CD1c-positive myeloid dendritic cell (primary cell): ENCODE data around the gene TREH.
A peak's percentile ranks its signal among the peaks of the same experiment; 100 is the strongest.

ENCODE experiments used
- DNase-seq: peaks from one replicate; pipeline ENCODE4 v3.0.0-alpha.2; 2016; ENCODE audit errors: extremely low spot score

The TREH gene

DNA sequence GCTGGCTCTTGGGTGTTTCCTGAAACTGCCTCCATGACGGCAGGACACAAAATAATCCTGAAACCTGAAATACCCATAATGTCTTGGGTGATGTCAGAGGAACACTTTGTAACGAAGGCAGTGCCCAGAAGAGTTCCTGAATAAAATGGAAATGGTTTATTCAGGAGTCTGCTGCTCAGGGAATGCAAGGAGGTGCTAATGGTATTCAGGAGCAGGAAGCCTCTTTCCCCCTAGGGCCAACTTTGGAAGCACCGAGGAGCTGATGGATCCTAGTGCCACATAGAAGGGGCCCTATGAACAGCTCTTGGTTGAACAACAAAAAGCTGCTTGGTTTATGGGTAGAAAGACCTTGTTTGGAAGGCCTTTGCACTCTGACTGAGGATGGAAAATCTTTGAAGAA is 15.5 kb downstream of the TREH start:
- DNase-seq = no peak

DNA sequence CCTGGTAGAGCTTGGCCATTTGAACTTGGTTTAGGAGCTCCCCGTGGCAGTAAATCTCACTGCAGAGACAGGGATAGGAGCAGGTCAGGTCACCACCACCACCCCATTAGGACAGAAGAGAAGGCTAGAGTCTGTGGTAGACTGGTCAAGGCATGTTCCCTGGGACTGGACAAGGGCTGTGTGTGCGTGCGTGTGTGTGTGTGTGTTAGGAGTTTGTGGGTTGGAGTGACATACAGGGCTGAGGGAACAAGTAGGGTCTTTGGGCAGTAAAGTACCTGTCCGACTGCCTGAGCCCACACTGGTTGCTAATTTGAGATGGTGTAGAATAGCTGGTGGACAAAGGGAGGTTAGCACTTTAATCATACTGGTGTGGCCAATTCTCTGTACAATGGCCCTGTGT is 16.1 kb downstream of the TREH start:
- no peak for DNase-seq

DNA sequence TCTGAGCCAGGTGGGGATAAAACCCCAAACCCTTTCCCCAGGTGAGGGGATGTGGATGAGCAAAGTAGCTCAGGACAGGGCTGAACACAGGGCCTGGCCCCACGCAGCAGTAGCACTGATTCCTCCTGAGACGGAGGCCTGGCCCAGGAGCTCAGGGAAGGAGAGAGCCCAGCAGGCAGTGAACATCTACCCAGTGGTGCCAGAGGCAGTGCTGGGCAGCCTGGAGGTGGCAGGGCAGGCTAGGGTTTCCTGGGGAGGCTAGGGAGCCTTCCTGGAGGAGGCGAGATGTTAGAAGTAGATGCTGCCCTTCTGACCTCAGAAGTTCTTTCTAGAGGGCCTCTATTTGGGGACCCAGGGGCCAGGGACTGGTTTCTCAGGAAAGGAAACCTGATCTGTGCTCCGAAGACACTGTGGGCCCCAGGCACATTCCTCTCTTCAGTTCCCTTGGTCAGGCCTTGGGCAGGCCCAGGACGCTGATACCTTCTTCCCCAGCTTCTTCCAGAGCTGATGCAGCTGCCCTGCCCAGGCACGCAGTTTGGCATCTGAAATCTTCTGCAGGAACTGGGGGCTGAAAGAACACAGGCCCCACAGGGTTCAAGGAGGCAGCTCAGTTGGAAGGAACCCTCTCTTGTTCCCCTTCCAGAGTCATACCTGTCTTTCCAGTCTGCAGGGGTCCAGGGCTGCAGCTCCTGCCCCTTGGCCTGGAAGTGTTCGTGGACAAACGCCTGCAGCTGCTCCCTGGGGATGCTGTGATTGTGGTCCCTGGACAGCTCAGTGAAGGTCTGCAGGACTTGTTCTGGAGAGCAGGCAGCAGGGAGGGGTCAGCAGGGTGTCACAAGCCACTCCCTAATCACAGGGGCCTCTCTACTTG is 16.8 kb downstream of the TREH start:
- no peak for DNase-seq

DNA sequence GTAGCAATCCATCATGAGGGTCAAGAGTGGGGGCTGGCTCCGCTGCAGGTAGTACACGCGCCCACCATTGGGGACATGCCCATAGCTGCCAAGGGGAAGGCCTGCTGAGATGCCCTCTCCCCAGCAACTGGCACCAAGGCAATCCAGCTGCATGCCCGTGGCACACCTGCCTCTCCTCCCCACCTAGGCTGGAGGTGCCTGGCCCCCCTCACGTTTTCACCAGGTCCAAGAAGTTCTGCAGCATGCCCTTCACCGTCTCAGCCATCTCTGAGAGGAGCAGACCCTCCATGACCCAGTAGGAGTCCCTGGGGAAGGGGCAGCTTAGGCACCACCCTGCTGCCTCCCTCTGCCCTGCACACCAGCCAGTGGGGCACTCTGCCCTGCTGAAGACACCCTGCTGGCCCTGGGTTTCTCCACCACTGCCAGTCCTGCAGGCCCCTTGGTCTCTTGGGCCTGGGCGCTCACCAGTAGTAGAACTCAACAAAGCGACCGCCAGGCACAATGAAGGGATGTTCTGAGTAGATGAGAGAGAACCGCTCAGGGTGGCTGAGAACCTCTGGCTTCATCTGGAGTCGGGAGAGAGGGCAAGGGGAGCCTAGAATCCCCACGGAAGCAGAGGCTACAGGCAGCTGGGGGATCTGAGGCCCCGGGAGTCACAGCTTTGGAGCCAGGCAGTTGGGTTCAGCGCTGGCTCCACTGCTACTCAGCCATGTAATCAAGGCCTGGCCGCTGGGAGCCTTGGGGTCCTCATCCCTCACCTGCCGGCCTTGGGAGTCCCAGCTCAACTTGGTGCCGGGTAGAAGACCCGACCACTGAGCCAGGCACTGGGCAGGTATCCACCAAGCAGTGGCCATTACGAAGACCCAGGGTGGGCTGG is 17.8 kb downstream of the TREH start:
- no peak for DNase-seq

DNA sequence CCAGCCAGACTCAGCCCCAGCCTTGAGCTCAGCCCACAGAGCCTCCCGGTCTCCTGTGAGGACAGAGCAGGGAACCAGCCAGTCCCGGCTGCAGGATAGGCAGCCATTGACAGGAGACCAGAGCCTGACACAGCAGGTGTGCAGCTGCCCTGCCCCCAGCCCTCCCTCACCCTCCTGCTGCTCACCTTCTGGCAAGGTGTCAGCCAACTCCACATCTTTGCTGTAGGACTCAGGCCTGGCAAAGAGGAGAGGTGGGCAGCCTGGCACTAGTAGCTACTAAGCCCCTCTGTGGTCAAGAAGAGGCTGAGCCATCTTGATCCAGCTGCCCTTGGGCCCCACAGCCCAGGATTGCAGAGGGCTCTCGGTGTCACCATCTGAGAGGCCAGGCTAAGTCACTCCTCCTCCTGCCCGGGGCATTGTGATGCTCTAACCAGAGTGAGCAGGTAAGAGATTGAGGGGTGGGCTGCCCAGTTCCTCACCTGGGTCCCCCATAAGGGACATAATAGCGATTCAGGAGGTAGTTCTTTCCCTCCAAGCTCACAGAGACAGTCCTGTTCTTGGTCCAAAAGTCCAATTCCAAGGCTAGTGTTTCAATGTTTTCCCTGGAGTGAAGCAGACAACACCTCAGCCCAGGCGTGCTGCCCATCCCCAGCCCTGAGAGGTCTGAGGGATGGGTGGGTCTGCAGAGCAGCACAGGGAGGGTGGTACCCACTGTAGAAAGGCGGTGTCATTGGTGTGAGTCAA is 18.6 kb downstream of the TREH start:
- DNase-seq = no peak

DNA sequence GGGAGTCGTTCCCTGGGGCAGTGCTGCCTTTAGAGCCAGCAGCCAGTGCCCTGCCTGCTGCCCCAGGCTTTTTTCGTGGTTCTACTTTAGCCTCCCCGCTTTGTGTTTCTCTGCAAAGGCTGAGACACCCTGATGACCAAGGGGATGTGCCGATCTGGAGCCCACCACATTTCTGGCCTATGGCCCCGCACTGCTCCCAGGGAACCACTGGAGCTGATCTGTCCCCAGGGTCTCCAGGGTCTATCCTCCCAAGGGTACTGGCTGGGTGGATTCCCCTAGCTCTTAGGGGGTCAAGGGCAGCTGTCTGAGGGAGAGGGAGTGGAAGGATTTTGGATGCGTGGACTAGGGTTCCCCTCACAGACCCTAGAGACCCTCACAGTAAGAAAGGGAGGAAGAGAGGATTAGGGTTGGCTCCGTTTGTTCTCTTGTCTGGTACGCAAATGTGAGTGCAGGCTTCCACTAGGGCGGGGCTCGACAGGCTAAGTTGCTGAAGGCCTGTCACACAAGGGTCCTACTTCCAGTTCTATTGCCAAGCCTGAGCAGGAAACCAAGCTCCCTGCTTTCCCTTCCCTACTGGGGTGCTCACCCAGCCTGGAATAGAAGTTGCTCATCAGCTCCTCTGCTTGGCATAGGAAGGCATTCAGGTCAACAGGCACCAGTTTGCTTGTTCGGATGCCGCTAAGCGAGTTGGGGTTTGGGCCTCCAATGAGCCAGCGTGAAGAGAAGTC is 19.3 kb downstream of the TREH start:
- DNase-seq = no peak

DNA sequence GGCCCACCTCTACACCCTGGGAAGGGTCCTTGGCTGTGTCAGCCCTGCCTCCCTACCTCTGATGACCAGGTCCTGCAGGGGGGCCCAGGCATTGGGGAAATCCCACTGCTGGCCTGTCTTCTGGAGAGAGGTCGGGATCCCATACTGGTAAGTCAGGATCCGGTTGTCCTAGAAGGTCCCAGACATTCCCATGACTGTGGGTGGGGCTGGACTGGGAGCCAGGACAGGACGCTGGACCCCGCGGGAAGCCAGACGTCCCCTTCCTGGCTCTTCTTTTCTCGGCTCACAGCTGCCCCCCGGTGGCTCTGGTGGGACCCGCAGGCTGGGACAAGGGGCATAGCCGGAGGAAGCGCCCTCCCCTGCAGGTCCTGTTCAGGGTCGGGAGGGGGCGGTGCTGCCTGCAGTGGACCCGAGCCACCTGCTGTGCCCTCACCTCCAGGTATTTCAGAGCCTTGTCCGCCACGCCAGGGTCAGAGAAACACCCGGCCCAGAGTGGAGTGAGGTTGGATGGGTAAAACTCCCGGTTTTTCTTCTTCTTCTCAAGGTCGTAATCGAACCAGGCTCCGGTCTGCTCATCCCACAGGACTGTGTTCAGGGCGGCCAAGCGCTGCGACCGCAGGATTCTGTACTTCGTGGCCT is 20.0 kb downstream of the TREH start:
- peak; percentile 83 for DNase-seq

DNA sequence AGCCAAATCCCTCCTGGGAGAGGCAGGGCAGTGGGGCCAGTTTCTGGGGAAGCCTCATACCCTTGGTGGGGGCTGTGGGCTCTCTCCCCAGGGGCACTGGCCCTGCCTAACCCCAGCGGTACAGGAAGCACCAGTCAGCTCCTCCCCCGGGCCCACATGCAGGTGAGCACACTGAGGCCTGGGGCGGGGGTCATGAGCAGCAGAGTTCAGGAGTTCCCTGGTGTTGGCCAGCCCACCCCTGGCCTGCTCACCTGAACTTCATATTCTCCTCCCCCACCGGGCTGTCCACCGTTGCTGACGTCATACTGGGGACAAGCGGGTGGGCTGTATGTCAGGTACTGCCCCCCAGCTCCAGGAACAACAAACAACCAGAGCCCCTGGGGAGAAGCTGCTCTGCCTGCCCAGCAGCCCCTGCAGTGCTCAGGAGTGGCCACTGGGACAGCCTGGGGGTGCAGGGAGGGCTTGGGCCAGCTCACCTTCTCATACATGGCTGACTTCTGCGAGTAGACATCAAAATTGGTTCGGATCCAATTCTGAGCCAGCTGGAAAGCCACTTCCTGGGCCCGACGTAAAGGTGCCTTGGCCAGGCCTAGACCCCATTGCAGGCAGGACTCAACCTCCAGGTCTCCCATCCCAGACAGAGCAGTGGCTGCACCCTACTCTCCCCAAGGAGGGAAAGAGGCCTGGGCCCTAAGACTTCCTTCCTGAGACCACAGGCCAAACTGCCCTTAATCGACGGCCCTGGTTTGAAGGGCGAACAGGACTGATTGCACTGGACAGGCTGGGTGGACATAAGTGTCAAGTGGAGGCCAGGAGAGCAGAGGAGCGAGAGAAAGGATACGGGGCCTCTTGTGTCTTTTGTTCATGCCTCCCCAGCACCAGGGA is 20.8 kb downstream of the TREH start:
- no peak for DNase-seq

DNA sequence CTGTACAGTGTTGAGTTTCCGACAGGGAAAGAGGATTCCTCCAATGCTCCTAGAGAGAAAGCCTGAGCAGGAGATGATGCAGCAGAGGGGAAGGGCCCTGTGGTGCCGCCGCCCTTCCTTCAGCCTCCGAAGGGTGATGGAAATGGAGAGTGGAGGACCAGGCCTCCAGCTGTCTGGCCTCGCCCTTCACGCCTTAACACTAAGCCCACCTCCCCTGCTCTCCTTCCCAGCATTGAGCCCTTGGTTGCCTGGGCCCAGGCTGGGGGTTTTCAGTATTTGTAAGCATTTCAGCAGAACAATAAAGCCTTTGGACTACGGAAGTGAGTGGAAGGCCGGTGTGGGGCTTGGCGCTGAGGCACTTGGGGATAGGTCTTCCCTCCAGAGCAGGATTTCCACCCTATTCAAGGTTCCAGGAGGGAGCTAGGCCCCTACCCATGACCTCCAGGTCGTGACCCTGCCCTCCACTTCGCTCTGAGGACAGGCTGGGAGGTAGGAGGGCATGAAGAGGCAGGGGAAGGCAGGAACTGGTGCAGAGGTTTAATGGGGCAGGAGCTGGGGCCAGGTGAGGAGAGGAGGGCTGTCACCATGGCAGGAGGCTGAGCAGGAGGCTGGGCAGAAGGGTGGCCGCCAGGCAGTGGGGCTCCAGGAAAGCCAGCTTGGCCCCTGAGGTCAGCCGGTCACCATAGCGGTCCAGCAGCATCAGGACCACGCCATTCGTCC is 21.6 kb downstream of the TREH start:
- DNase-seq = no peak

DNA sequence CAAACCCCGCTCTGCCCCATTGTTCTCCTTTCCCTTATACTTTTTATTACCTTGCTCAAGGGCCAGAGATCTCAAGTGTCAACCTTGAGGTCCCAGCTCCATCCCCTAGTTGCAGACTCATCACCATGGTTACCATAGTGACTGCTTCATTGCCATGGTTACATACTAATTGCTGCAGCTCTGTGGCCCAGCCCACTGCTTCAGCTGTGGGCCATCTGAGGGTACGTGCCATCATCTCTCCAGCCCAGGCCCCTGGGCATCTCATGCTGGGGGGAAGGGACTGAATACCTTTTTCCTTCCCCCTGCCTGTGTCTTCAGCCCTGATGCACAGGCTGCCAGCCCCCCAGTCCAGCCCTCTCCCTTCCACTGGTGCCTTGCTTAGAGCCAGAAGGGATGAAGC is 22.2 kb downstream of the TREH start:
- no peak for DNase-seq

DNA sequence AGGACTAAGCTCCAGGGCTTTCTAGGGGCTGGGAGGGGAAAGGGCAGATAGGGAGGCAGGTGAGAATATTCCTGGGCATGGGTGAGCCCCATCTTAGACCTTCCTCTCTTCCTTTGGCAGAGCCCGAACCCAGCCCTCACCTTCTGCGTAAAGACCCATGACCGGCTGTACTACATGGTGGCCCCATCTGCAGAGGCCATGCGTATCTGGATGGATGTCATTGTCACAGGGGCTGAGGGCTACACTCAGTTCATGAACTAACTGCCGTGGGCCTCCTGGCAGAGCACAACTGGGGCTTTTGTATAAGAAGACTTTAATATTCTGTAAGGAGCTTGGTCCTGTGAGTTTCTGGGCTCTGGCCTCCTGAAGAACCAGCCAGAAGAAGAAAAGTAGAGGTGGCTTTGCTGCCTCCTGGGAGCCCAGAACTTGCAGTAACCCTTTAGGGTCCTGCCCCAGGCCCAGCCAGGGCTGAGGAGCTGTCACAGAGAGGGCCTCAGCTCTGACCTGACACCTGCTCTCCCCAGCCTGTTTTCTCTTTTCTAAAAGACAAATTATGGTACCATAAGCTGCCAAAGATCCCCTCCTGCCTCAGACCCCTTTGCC is 22.8 kb downstream of the TREH start:
- DNase-seq = no peak

DNA sequence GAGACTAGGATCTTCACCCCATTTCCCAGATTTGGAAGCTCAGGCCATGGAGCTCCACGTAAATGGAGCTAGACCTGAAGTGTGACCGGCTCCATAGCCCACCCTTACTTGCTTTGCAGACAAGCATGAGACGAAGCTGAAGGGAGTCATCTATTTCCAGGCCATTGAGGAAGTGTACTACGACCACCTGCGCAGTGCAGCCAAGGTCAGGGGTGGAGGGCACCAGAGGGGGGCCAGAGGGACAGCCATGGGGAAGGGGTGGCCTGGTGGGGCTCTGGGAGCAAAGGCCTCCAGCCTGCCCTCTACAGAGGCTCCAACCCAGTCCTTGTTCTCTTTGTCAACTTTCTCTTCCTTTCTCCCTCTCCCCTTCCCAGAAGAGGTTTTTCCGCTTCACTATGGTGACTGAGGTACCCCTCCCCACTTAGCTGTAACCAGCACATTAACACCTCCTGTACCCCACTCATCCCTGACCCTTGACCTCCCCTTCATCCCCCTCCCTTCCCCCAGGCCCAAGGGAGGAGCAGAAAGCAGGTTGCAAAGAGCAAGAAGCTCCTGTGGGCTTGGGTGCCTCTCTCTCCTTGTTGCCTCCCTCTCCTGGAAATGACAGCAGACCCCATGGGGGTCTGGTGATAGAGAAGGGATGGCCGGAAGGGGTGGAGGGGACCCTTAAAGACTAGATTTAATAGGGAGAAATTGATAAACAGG is 23.8 kb downstream of the TREH start:
- DNase-seq = no peak

DNA sequence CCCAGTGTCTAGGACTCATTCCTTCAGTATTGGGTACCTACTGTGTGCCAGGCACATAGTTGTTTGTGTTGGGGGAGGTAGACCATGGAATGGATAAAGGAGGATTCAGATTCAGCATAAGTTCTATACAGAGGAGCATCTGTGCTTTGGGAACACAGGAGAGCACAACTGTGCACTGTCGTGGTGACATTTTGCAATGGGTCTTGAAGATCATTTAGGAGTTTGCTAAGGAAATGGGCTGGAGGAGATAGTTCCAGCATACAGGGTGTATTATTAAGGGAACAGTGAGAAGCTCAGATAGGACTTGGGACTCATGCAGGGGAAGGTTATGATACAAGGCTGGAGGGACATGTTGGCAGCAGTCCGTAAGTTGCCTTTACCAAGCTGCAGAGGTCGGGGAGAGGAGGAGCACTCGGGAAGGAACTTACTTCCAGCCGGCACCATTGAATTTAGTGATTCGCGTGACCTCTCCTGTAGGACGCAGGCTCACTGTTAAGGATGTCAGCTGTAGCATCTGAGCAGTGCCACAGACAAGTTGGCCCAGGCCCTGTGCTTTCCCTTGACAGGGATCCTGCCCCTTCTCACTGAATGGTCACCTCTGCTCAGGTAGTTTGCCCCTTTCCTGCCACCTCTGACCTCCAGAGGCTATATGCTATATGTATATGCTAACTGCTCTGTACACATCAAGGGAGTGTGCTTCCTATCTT is 25.6 kb downstream of the TREH start:
- no peak for DNase-seq

DNA sequence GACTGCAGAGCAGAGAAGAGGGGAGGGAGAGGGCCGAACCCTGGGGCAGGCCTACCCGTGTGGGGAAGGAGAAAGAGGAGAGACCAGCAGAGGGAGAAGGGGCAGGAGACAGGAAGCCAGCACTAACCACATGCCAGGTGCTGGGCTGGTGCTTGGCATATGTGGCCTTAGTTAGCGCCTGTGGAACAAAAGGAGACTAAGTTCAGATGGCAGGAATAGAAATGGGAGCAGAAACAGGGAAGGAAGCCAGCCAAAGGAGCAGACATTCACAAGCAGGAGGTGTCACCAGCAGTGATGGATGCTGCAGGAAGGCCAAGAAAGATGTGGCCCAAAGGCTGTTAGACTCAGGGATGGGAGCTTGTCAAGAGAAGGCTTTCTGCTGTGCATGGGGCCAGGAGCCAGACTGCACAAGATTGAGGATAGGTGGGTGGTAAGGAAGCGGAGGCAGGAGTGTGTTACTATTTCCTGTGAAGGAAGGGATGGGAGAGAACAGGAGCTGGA is 26.7 kb downstream of the TREH start:
- DNase-seq = no peak

DNA sequence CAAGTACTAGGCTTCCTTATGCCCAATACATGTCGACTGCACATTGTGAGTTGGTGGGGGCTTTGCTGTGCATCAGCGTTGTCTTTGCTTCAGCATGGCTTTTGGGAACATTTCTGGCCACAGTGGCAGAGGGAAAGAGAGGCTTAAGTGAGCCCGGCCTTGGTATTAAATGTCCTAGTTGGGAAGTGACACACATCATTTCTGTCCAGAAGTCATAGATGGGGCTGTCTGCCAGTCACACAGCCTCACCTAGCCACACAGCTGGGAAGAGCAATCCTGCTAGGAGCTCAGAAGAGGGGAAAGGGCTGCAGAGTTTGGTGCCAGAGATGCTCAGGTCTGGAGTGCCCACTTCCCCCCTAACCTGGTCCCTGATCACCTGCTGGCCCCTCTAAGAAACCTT is 27.6 kb downstream of the TREH start:
- DNase-seq = no peak

DNA sequence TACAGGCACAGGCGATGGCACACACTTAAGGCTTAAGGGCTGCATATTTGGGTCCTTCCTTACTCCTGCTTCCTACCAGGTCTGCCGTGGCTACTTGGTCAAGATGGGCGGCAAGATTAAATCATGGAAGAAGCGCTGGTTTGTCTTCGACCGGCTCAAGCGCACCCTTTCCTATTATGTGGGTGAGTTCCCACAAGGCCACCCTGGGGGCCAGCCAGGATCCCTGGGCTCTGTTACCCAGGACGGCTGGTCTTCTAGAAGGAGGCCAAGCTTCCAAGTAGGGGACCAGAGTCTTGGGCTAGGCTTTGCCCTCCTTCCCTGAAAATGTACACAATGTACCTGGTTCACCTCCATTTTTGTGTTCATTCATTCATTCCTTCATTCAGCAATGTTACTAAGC is 29.1 kb downstream of the TREH start:
- no peak for DNase-seq

DNA sequence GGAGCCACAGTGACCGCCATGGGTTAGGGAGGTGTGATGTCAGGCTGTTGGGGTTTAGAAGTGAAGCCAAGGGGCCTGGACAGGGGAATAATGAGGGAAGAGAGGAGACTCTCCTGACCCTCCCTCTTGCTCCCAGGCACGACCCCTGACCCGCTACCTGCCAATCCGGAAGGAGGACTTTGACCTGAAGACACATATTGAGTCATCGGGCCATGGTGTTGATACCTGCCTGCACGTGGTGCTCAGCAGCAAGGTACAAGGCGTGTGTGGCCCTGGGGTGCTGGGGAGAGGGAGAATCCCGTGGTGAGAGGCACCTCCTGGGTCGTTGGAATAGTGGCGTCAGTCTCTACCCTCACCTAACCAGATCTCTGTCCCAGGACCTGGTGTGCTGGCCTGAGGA is 29.5 kb downstream of the TREH start:
- DNase-seq = no peak

DNA sequence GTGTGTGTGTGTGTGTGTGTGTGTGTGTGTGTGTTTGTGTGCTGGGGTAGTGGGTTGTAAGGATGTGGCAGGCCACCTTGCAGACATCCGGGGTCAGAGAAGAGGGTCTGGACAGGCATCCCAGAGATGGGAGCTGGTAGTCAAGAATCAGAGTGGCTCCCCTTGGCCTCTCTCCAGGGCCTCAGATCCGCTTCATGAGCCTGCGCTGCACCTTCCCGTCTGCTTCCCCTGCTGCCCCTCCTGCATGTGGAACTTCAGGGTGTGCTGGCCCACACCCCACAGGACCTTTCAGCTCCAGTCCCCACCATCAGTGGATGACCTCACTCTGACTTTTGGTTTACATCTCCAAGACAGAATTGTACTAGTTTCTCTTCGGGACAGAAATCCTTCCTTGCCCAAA is 31.2 kb downstream of the TREH start:
- DNase-seq = no peak
